Measurements from ENCODE around the gene ISG15.
"Not testable (repeated sequence)": the region's sequence is repeated elsewhere in the genome, so short reads cannot be mapped to it uniquely, and the experiment has no call there.

ISG15 gene

DNA sequence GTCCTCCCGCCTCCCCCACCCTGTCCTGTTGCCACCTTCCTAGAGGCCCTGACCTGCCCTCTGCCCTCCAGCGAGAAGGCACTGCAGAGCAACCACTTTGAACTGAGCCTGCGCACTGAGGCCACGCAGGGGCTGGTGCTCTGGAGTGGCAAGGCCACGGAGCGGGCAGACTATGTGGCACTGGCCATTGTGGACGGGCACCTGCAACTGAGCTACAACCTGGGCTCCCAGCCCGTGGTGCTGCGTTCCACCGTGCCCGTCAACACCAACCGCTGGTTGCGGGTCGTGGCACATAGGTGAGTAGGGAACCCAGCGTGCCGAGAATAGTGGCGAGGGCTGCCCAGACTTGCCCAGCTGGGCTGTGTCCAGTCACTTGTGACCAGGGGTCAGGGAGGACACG is 40.4 kb downstream of the ISG15 start:
- peaks cover 50% of the 10 kb centered on the region for H3K36me3 ChIP-seq (replicated peaks)
- no peak overlapping the region for H3K4me3 ChIP-seq (ENCODE audit: low read depth, low read length)
- TF ChIP-seq, protein P1, sequence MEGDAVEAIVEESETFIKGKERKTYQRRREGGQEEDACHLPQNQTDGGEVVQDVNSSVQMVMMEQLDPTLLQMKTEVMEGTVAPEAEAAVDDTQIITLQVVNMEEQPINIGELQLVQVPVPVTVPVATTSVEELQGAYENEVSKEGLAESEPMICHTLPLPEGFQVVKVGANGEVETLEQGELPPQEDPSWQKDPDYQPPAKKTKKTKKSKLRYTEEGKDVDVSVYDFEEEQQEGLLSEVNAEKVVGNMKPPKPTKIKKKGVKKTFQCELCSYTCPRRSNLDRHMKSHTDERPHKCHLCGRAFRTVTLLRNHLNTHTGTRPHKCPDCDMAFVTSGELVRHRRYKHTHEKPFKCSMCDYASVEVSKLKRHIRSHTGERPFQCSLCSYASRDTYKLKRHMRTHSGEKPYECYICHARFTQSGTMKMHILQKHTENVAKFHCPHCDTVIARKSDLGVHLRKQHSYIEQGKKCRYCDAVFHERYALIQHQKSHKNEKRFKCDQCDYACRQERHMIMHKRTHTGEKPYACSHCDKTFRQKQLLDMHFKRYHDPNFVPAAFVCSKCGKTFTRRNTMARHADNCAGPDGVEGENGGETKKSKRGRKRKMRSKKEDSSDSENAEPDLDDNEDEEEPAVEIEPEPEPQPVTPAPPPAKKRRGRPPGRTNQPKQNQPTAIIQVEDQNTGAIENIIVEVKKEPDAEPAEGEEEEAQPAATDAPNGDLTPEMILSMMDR (IDR thresholded peaks at IDR 0.05; ENCODE audit: low read depth, low read length, missing control alignments): no peak
- no peaks in the 10 kb centered on the region for H3K27me3 ChIP-seq (replicated peaks)
- no peak overlapping the region for H3K27ac ChIP-seq
- in situ Hi-C loops (cut with HindIII; ENCODE audit: low pct_ligation_motif_present, low sequenced_read_pairs): no loop called here
- DNase-seq: no peak

DNA sequence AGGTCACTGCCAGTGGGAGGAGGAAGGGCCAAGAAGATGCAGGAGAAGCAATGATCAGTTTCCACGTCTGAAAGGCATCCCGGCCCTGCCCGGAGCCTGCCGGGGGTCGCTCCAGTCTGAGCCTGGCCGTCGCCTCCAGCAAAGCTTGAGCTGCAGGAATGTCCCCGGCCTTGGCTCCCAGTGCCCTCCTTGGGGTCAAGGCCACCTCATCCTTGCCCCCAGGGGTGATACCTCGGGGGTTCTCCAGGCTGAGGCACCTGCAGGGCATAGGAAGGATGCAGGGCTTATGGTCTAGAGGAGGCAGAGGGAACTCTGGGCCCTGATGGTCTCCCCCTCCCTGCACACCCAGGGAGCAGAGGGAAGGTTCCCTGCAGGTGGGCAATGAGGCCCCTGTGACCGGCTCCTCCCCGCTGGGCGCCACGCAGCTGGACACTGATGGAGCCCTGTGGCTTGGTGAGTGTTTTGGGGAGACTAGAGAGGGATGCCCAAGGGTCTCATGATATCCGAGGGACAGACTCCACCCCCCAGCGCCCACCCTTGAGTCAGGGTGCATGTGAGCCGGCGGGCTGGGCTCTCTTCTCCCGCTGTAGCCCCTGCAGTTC is 40.9 kb downstream of the ISG15 start:
- Histone ChIP-seq H3K4me3 (ENCODE audit: low read depth, low read length) (no peak overlapping the region), H3K27ac (no peak overlapping the region), H3K27me3 (replicated peaks) (no peaks in the 10 kb centered on the region), H3K36me3 (replicated peaks) (peaks cover 49% of the 10 kb centered on the region)
- TF ChIP-seq, protein P1 (IDR thresholded peaks at IDR 0.05; ENCODE audit: low read depth, low read length, missing control alignments): no peak
- DNase-seq: no peak
- in situ Hi-C loops (cut with HindIII; ENCODE audit: low pct_ligation_motif_present, low sequenced_read_pairs): no loop called here

DNA sequence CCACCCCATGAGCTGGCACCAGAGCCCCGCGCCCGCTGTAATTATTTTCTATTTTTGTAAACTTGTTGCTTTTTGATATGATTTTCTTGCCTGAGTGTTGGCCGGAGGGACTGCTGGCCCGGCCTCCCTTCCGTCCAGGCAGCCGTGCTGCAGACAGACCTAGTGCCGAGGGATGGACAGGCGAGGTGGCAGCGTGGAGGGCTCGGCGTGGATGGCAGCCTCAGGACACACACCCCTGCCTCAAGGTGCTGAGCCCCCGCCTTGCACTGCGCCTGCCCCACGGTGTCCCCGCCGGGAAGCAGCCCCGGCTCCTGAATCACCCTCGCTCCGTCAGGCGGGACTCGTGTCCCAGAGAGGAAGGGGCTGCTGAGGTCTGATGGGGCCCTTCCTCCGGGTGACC is 41.7 kb downstream of the ISG15 start:
- in situ Hi-C loops (cut with HindIII; ENCODE audit: low pct_ligation_motif_present, low sequenced_read_pairs): no loop called here
- no peak overlapping the region for H3K4me3 ChIP-seq (ENCODE audit: low read depth, low read length)
- H3K27me3 ChIP-seq (replicated peaks): no peaks in the 10 kb centered on the region
- TF ChIP-seq, protein P1 (IDR thresholded peaks at IDR 0.05; ENCODE audit: low read depth, low read length, missing control alignments): no peak
- H3K36me3 ChIP-seq (replicated peaks): peaks cover 45% of the 10 kb centered on the region
- no peak for DNase-seq
- no peak overlapping the region for H3K27ac ChIP-seq

DNA sequence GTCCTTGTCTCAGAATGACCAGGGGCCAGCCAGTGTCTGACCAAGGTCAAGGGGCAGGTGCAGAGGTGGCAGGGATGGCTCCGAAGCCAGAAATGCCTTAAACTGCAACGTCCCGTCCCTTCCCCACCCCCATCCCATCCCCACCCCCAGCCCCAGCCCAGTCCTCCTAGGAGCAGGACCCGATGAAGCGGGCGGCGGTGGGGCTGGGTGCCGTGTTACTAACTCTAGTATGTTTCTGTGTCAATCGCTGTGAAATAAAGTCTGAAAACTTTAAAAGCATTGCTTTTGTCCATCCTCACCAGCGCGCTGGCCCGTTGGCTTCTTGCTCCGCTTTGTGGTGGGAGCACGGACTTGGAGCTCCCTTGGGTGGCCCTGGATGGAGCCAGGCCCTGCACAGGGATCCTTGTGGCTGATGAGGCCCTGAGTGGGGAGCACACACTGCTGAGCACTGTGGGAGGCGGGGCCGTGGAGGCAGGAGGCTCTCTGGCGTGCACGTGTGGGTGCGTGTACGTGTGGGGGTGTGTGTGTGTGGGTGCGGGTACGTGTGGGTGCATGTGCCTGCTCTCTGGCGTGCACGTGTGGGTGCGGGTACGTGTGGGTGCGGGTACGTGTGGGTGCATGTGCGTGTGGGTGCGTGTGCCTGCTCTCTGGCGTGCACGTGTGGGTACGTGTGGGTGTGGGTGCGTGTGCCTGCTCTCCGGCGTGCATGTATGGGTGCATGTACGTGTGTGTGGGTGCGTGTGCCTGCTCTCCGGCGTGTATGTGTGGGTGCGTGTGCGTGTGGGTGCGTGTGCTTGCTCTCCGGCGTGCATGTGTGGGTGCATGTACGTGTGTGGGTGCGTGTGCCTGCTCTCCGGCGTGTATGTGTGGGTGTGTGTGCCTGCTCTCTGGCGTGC is 42.8 kb downstream of the ISG15 start:
- in situ Hi-C loops (cut with HindIII; ENCODE audit: low pct_ligation_motif_present, low sequenced_read_pairs): no loop called here
- Histone ChIP-seq H3K36me3 (replicated peaks) (peaks cover 33% of the 10 kb centered on the region), H3K27ac (no peak overlapping the region), H3K4me3 (ENCODE audit: low read depth, low read length) (no peak overlapping the region), H3K27me3 (replicated peaks) (no peaks in the 10 kb centered on the region)
- TF ChIP-seq, protein P1 (IDR thresholded peaks at IDR 0.05; ENCODE audit: low read depth, low read length, missing control alignments): no peak
- DNase-seq: no peak

DNA sequence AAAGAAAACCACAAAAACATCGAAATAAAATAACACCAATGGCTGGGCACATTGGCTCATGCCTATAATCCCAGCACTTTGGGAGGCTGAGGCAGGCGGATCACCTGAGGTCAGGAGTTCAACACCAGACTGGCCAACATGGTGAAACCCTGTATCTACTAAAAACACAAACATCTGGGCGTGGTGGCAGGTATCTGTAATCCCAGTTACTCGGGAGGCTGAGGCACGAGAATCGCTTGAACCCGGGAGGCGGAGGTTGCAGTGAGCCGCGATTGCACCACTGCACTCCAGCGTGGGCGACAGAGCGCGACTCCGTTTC is 44.4 kb downstream of the ISG15 start:
- in situ Hi-C loops (cut with HindIII; ENCODE audit: low pct_ligation_motif_present, low sequenced_read_pairs); H3K27ac ChIP-seq; H3K27me3 ChIP-seq (replicated peaks); H3K4me3 ChIP-seq (ENCODE audit: low read depth, low read length); DNase-seq: not testable (repeated sequence)
- H3K36me3 ChIP-seq (replicated peaks): peaks cover 21% of the 10 kb centered on the region

DNA sequence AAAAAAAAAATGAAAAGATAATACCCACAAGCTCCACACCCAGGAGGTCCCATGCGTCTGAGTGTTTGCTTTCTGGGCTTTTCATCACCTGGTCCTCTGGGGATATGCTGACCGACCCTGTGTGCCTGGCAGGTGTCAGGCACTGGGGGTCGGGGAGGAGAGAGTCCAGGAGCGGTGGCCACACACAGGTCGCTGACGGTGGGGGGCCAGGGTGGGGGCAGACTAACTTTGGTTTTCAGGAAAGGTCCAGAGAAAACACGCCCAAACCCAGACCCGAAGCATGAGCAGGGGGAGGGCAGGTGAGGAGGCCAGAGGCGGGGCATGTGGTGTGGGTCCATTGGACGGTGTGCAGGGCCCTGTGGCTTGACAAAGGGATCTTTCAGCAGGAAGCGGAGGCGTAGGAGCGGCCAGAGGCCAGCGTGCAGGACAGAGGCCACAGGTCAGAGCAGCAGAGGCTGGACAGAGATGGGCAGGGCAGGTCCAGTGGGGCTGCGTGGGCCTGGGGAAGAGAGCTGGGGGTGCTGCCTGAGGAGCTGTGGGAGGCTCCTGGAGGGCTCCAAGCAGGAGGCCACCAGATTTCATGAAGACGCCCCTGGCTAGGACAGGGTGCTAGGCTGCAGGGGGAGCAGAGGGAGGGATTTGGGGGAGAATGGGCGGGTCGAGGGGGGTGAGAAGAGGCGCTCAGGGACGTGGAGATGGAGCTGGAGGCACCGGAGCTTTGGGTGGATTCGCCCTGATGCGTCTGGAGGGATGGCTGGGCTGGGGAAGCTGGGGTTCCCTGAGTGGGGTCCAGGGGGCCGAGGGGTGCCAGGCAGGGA is 45.0 kb downstream of the ISG15 start:
- DNase-seq: no peak
- Histone ChIP-seq H3K4me3 (ENCODE audit: low read depth, low read length) (no peak overlapping the region), H3K36me3 (replicated peaks) (peaks cover 21% of the 10 kb centered on the region), H3K27me3 (replicated peaks) (no peaks in the 10 kb centered on the region), H3K27ac (no peak overlapping the region)
- TF ChIP-seq, protein P1 (IDR thresholded peaks at IDR 0.05; ENCODE audit: low read depth, low read length, missing control alignments): no peak
- in situ Hi-C loops (cut with HindIII; ENCODE audit: low pct_ligation_motif_present, low sequenced_read_pairs): no loop called here
